GM18507 (cell line): ENCODE data around the gene CILP2.

Source experiments
- DNase-seq: peaks from one replicate; pipeline ENCODE4 v3.0.0; 2011; ENCODE audit warnings: low read depth; ENCODE audit not compliant: insufficient read length; ENCODE audit errors: extremely low spot score
- FAIRE-seq: peaks from 2 replicates; lab custom pipeline; 2011; peaks lifted over from hg19 to GRCh38; lab: Jason Lieb, UNC

The CILP2 gene

DNA sequence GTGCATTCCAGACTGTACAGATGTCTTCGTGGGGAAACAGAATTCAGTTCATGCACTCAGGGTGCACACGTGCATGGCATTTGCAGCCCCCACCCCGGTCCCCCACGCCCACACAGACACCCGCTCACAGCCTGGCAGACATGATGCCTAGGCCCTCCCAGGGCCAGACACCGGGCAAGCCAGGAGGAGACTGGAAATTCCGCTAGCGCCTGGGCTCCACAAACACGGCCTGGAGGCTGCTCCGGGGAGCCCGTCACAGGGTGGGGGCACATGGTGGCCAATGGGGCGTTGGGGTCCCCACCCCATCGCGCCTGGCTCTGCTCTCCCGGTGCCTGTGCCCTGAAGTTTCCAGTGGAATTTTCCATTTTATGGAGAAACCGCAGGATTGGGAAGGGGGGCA, 3.6 kb downstream of the CILP2 start:
- no peak for DNase-seq
- FAIRE-seq, result no peak

DNA sequence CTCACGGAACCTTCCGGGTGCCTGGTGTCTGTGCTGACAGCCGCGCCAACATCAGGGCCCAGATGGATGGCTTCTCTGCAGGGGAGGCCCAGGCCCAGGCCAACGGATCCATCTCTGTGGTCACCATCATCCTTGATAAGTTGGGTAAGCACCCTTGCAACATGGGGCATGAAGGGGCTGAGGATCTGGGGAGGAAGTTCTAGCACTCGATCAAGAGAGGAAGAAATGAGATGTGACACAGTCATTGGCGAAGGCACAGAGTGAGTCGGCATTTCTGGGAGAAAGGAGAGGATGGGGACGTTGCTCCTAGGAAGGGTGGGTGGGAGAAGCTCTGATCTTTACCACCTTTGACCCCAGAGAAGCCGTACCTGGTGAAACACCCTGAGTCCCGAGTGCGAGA, 4.4 kb downstream of the CILP2 start:
- no peak for FAIRE-seq
- no peak for DNase-seq

DNA sequence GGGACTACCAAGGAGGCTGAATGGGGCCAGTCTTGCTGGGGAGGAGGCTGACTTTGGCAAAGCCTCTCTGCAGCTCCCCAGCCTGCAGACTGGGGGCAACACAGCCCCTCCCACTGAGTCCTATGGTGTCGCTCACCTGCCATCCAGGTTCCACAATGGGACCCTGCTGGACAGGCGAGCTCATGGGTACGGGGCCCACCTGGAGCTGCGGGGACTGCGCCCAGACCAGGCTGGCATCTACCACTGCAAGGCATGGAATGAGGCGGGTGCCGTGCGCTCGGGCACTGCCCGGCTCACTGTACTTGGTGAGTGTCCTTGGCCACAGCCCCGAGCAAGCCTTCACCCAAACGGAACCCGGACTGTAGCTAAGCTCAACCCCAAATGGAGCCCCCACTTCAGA, 5.0 kb downstream of the CILP2 start:
- FAIRE-seq (no peak), DNase-seq (no peak)

DNA sequence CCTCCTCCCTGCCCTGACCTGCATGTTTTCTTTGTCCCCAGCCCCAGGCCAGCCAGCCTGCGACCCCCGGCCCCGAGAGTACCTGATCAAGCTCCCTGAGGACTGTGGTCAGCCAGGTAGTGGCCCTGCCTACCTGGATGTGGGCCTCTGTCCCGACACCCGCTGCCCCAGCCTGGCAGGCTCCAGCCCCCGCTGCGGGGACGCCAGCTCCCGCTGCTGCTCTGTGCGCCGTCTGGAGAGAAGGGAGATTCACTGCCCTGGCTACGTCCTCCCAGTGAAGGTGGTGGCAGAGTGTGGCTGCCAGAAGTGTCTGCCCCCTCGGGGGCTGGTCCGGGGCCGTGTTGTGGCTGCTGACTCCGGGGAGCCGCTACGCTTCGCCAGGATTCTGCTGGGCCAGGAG, 5.6 kb downstream of the CILP2 start:
- no peak for FAIRE-seq

DNA sequence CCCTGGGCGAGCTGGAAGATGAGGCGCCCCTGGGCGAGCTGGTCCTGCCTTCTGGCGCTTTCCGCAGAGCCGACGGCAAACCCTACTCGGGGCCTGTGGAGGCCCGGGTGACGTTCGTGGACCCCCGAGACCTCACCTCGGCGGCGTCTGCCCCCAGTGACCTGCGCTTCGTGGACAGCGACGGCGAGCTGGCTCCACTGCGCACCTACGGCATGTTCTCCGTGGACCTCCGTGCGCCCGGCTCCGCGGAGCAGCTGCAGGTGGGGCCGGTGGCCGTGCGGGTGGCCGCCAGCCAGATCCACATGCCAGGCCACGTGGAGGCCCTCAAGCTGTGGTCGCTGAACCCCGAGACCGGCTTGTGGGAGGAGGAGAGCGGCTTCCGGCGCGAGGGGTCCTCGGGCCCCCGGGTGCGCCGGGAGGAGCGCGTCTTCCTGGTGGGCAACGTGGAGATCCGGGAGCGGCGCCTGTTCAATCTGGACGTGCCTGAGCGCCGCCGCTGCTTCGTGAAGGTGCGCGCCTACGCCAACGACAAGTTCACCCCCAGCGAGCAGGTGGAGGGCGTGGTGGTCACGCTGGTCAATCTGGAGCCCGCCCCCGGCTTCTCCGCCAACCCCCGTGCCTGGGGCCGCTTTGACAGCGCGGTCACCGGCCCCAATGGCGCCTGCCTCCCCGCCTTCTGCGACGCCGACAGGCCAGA, 6.3 kb downstream of the CILP2 start:
- FAIRE-seq (no peak), DNase-seq (no peak)

More for the DNA sequence above, 5.6 kb downstream of the CILP2 start:
- DNase-seq, result no peak

DNA sequence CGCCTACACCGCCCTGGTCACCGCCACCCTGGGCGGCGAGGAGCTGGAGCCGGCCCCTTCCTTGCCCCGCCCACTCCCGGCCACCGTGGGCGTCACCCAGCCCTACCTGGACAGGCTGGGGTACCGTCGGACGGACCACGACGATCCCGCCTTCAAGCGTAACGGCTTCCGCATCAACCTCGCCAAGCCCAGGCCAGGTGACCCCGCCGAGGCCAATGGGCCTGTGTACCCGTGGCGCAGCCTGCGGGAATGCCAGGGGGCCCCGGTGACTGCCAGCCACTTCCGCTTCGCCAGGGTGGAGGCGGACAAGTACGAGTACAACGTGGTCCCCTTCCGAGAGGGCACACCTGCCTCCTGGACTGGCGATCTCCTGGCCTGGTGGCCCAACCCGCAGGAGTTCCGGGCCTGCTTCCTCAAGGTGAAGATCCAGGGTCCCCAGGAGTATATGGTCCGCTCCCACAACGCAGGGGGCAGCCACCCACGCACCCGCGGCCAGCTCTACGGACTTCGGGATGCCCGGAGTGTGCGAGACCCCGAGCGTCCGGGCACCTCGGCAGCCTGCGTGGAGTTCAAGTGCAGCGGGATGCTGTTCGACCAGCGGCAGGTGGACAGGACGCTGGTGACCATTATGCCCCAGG, 7.0 kb downstream of the CILP2 start:
- FAIRE-seq (no peak), DNase-seq (no peak)

DNA sequence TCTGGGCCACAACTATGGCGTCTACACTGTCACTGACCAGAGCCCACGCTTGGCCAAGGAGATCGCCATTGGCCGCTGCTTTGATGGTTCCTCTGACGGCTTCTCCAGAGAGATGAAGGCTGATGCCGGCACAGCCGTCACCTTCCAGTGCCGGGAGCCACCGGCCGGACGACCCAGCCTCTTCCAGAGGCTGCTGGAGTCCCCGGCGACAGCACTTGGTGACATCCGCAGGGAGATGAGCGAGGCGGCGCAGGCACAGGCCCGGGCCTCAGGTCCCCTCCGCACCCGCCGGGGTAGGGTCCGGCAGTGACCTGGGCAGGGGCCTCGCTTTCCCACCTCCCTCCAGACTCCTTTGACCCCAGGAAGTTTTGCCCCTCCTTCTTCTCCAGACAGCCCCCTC, 7.6 kb downstream of the CILP2 start:
- DNase-seq (no peak), FAIRE-seq (no peak)

DNA sequence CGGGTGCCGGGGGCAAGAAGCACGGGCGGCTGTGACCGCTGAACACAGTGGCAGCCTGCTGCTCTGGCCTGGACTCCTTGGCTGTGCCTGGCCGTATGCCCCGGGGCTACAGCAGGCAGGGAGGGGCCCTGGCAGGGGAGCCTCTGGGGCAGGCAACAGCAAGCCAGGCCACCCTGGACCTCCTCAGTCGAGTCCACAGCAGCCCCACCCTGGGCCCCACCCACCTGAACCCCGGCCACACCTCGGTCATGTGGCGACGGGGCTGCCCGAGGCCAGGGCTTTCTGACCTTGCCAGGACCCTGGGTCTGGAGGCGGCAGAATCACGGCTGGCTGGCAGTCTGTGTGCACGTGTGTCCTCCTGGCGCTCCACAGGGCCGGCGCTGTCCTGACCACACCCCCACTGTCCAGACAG, 8.7 kb downstream of the CILP2 start:
- FAIRE-seq (no peak), DNase-seq (no peak)

DNA sequence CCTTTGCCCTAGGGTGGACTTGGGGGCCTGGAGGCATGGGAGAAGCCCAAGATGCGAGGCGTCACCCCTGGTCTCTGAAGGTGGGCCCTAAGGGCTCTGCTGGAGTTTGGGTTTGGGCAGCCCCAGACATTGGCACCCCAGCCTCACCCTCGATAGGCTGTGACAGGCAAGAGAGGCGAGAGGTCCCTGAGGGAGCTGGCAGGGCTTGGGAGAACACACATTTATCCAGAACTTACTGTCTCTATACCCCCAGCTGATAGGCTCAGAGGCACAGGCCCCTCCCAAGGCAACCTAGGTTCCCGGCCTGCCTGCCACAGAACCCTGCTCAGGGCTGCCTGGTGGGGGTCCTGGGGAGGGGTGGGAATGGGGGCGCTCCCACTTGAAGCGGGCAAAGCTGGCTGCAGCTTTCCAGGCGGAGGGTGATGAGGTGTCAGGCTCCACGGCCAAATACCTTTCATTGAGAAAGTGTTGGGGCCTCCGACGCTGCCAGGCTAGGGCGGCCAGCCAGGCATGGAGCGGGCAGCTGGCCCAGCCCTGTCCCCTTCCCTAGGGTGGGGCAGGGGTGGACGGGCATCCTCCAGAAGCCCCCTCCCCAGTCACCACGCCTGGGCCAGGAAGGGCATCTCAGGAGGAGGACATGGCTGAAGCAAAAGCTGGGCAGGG, 9.7 kb downstream of the CILP2 start:
- FAIRE-seq (no peak), DNase-seq (no peak)

DNA sequence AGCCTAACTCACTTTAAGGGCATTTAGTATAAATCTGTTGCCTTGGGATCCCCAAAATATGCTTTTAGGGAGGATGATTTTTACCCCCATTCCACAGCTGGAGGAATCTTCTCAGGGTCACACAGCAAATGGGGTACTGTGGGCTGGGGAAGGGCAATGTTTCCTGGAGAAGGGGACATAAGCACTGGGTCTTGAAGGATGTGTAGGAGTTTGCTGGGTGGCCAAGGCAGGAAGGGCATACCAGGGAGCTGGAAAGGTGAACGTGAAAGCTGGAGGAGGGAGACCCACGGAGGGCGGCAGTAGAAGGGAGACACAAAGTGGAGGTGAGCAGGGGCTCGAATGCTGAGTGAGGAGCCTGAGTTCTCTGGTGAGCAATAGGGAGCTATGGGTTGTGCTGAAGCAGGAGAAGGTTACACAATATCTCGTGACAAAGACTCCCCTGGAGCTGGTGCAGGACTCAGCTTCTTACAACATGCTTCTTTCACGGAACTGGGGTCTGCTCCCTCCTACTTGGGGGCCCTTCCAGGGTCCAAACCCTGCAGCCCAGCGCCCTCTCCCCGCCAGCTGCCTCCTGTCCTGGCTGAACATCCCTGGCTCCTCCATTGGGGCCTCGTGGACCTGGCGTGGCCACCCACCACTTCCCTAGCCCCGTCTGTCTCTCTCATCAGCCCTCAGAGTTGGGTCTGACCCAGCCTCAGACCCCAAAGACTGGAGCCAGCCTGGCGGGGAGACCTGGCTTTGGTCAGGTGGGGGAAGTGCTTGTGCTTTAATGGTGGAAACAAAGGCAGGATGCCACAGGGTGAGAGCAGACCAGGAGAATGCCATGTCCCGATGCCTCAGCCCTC, 11.1 kb downstream of the CILP2 start:
- DNase-seq (no peak), FAIRE-seq (no peak)

DNA sequence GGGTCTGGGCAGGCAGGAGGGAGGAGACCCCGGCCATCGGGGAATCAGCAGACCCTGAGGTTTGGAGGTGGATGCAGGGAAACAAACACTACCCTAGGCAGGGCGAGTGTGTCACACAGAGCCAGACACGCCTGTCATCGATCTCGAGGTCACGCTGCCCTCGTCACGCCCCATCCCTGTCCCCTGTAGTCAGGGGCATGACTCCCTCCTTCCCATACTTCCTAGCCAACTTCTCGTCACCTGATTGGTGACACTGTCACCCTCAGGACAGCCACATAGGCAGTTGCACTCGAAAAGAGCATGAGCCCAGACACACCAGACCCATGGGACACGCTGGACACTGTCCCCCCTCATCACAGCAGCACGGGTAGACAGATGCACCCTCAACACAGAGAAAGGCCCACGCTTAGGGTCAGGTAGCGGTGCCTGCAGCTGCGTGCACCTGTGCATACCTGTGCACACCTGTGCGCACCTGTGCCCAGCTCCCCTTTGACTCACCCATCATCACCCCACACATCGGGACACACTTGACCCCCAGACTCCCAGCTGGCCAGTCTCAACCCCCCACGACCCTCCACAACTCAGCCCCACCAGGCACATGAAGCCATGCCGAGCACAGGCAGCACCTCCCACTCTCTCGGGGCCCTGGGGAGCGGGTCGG, 11.9 kb downstream of the CILP2 start:
- FAIRE-seq (no peak), DNase-seq (no peak)

DNA sequence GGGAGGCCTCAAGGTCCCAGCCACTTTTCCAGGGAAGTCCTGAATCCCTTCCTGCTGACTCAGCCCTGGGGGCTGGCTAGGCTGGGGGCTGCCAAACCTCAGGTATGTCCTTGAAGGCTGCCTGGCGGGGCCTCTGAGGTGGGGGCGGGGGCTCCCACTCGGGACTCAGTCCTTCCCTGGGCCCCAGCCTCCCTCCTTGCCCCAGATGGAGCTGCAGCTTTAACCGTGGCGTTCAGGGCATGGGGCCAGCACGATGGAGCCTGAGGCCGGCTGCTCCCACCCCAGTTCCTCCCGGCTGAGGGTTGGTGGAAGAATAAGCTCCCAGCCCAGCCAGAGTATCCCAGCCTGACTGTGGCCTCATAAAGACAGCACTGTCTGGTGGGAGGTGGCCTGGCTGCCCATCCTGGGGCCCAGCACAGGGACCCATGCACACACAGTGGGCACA, 12.4 kb downstream of the CILP2 start:
- DNase-seq, result no peak
- FAIRE-seq, result no peak

DNA sequence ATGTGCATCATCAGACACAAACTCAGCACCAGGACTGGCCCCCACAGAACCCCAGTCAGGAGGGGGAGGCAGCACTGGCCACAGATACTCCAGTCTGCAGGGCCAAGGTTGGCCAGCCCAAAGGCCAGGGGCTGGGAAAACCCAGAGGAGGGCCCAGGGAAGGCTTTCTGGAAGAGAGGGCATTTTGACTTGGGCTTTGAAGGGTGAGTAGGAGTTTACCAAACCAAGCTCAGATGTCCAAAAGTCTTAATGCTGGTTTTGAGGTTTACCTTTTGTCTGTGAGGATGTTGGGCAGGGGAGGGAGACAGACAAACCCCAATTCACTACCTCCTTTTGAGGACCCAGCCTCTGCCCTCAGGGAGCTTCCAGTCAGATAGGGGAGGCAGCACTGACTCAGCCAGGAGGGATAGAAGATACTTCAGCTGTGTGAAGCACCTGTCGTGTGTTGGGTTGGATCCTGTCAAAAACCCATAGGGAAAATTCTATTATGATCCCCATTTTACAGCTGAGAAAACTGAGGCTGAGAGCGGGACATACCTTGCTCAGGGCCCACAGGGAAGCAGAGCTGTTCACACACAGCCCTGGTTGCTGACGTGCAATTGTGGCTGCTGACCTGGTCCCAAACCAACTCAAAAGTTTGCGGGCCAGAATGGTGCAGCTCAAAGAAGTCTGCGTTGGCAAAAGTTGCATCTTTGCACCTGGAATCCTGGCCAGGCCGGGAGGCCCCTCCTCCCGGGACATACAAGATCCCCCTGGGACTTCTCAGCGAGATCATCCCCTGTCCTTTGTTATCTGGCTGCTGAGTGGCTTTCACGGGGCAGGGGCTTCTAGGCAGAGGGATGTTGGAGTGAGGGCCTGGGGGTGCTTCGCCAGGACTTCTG, 13.1 kb downstream of the CILP2 start:
- FAIRE-seq (no peak), DNase-seq (no peak)

DNA sequence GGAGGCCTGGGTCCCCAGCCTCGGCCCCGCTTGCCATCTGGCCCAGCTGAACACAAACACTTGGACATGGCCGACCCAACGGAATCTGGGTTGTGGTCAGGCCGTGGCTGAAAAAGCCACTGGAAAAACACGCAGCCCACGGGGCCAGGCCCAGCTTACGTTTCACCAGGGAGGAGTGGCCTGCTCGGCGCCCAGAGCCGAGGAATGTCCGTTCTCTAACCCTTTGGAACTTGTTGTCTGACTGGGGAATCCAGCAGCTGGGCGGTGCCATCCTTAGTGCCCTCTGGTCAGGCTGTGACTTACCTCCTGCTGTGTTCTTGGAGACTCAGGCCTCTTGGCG, 13.8 kb downstream of the CILP2 start:
- no peak for FAIRE-seq

DNA sequence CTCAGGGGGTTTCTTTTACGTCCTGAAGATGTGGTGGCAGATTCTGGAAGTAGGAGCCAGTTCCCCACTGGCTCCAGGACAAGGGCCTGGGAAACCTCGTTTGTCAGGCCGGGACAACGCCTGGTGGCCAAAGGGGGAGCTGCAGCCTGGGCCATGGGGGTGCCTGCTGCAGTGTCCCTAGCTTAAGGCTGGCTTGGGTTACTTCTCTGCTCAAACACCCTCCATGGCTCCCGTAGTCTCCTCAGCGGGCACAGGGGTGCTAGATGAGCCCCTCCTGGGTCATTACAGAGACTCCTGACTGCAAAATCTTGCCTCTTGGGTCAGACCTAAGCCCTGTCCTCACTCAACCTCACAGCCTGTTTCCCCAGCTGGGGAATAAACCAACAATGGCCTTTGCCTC, 14.7 kb downstream of the CILP2 start:
- FAIRE-seq (no peak), DNase-seq (no peak)

More for the DNA sequence above, 13.8 kb downstream of the CILP2 start:
- no peak for DNase-seq

DNA sequence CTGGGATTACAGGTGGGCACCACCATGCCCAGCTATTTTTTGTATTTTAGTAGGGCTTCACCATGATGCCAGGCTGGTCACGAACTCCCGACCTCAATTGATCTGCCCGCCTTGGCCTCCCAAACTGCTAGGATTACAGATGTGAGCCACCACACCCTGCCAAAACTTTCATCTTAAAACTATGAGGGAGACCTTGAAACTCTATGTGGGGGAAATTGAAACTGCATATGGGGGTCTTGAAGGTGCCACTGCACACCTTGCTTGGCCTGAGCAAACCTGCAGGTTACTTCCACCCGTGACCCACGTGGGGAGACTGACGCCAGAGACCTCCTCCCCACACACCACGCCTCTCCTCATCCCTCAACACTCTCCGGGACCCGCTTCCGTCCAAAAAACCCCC, 15.6 kb downstream of the CILP2 start:
- FAIRE-seq, result no peak
- no peak for DNase-seq

DNA sequence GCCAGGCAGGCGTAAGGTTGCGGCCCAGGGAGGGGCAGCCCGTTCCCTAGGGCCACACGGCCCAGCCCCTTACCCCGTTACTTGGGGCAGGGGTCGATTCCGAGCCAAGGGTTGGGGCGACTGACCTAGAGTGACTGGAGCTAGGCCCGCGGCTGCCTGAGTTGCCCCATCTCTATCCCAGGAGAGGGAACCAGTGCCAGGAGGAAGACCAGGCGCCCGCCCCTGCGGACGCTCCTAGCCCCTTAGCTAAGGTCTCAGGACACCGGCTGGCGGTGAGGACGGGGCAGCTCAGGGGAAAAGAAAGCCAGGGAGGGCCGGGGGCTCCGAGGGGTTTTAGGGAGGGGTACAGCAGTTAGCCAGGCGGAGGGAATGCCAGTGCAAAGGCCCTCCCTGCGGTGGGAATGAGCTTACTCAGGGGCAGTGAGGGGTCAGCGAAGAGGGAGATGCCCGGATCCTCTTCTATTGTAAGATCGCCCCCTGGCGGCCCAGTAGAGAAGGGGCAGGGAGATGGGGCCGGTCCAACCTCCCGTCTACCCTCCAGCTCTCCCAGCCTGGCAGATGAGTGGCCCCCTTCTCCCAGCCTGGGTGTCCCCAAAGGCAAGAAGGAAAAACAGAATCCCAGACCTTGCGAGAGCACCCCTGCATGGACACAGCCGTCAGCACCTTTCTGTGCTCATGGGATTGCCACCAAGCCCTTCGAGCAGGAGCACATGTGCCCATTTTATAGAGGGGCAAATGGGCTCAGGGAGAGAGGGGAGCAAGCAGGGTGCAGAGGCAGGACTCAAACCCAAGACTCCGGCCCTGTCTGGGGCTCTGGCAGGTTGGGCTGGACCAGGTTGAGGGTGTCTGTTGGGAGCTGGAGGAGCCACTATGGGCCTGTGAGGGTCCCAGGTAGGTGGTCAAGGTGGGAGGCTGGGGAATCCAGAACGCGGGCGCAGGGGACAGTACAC, 16.3 kb downstream of the CILP2 start:
- FAIRE-seq (no peak), DNase-seq (no peak)

DNA sequence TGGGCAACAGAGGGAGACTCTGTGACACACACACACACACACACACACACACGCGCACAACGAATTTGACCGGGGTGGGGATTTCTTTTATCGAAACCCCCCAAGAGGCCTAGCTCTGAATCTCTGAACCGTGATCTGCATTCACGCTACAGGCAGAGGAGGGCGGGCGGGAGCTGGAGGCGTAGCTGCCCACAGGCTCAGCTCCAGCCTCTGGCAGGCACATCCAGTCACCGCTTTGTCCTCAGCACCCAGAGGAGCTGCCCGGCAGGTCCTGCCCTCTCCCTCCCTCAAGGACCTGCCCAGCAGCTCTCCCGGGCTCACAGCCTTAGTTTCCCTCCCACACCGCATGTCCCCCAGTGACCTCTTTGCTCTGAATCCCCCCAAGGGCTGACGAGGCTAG, 20.0 kb downstream of the CILP2 start:
- FAIRE-seq (no peak), DNase-seq (no peak)
